ENCODE results near the gene FILIP1L. TPM values are rescaled to one million over a fixed set of nuclear protein-coding genes. Genes with fewer than 3 reads are reported as not detected.

Gene FILIP1L
- total and polyA plus RNA-seq, 2 of the 13 experiments (the other 11 are each of a cell fraction or from before 2014, with no cell fraction given) = 8.1 to 187 TPM

GRCh38 chr3:100157685-100158084 is 43.4 kb upstream of the FILIP1L start:
- Histone ChIP-seq H3K4me2 (ENCODE audit: low read depth, low read length) (no peak overlapping the region), H2AFZ (ENCODE audit: low read length) (no peak overlapping the region), H3K4me3 (replicated peaks in 1 of 3; ENCODE audit: insufficient read depth in 1 of 3, low read depth in 2 of 3, low read length in 3 of 3) (no peak overlapping the region), H3K36me3 (replicated peaks in 1 of 2; ENCODE audit: control insufficient read depth in 1 of 2, insufficient read depth in 2 of 2, low read length in 2 of 2) (no peaks in the 10 kb centered on the region; a peak in 3 of 5 replicates), H3K9ac (ENCODE audit: insufficient read depth, low read depth, low read length) (no peak overlapping the region), H3K4me1 (ENCODE audit: insufficient read depth, low read length) (no peaks in the 10 kb centered on the region), H3K79me2 (ENCODE audit: insufficient read depth, low read length) (no peaks in the 10 kb centered on the region), H3K9me3 (ENCODE audit: low read length) (peaks cover 12% of the 10 kb centered on the region), H4K20me1 (ENCODE audit: insufficient read depth, low read length) (no peaks in the 10 kb centered on the region), H3K27ac (ENCODE audit: extremely low read length, insufficient read depth, low read length) (no peak overlapping the region), H3K27me3 (ENCODE audit: control insufficient read depth in 1 of 2, insufficient read depth in 2 of 2, low read length in 2 of 2) (no peaks in the 10 kb centered on the region)
- in situ Hi-C loops (cut with HindIII; ENCODE audit: extremely low pct_ligation_motif_present, low pct_unique_long_range_greater_than_20kb) (no loop called here), intact Hi-C loops (cut with micrococcal nuclease; ENCODE audit: unreplicated experiment) (no loop called here)
- DNase-seq (ENCODE audit: low spot score) (no peak), FAIRE-seq (no peak), ATAC-seq (no peak)
- 96% methylated on average over 2 of the region's 2 CpGs for WGBS (ENCODE audit: low lambda C conversion rate)
- ChIA-PET POLR2A (no interaction called here), CTCF (ENCODE audit: low intra/inter-chr PET ratio, low total read pairs) (no interaction called here)
- BruUV-seq (replicated peaks) = no TSS peak
- TF ChIP-seq ZNF652 (CRISPR knock-in tag; IDR thresholded peaks at IDR 0.05; ENCODE audit: borderline replicate concordance, low read depth) = peak; percentile 57; the same call in 1 of the 2 replicates
- TF ChIP-seq U2AF2 (IDR thresholded peaks at IDR 0.05; ENCODE audit: low read depth, low read length) = no peak

GRCh38 chr3:100155590-100155989 is 41.3 kb upstream of the FILIP1L start:
- no TSS peak for BruUV-seq (replicated peaks)
- no peak for FAIRE-seq
- no peak overlapping the region for H2AFZ ChIP-seq (ENCODE audit: low read length)
- H3K9ac ChIP-seq (ENCODE audit: insufficient read depth, low read depth, low read length) = no peak overlapping the region
- no peak overlapping the region for H3K4me3 ChIP-seq (replicated peaks in 1 of 3; ENCODE audit: insufficient read depth in 1 of 3, low read depth in 2 of 3, low read length in 3 of 3)
- no peak for ATAC-seq
- in situ Hi-C loops (cut with HindIII; ENCODE audit: extremely low pct_ligation_motif_present, low pct_unique_long_range_greater_than_20kb) (no loop called here), intact Hi-C loops (cut with micrococcal nuclease; ENCODE audit: unreplicated experiment) (no loop called here)
- TF ChIP-seq ZFP1 (CRISPR knock-in tag; IDR thresholded peaks at IDR 0.05) (peak; percentile 98; the same call in 1 of the 2 replicates), ZNF577 (CRISPR knock-in tag; IDR thresholded peaks at IDR 0.05; ENCODE audit: borderline replicate concordance, low read depth) (no peak)
- H3K4me1 ChIP-seq (ENCODE audit: insufficient read depth, low read length) = no peaks in the 10 kb centered on the region
- peaks cover 12% of the 10 kb centered on the region for H3K9me3 ChIP-seq (ENCODE audit: low read length)
- H3K79me2 ChIP-seq (ENCODE audit: insufficient read depth, low read length) = no peaks in the 10 kb centered on the region
- no peaks in the 10 kb centered on the region; a peak in 5 of 5 replicates for H3K36me3 ChIP-seq (replicated peaks in 1 of 2; ENCODE audit: control insufficient read depth in 1 of 2, insufficient read depth in 2 of 2, low read length in 2 of 2)
- no peaks in the 10 kb centered on the region for H3K27me3 ChIP-seq (ENCODE audit: control insufficient read depth in 1 of 2, insufficient read depth in 2 of 2, low read length in 2 of 2)
- no peak for DNase-seq (ENCODE audit: low spot score)
- H4K20me1 ChIP-seq (ENCODE audit: insufficient read depth, low read length) = no peaks in the 10 kb centered on the region
- ChIA-PET POLR2A (no interaction called here), CTCF (ENCODE audit: low intra/inter-chr PET ratio, low total read pairs) (no interaction called here)
- no peak overlapping the region for H3K27ac ChIP-seq (ENCODE audit: extremely low read length, insufficient read depth, low read length)
- H3K4me2 ChIP-seq (ENCODE audit: low read depth, low read length) = no peak overlapping the region

Measured in HepG2 (cell line).